Activated CD8-positive, alpha-beta memory T cell treated with anti-CD3 and anti-CD28 coated beads for 48 hours (primary cell): Measurements from ENCODE around the gene PPP2R3B.
"Not testable (repeated sequence)": the region's sequence is repeated elsewhere in the genome, so short reads cannot be mapped to it uniquely, and the experiment has no call there.

Source experiments
- DNase-seq, 3 experiments: peaks; one replicate each; pipeline ENCODE4 v3.0.0-alpha.2; 2020; ENCODE audit warnings: low read depth in 2 of 3, low spot score in 2 of 3

Gene PPP2R3B

GRCh38 chrX:405149-405548 lies 18.4 kb upstream of the PPP2R3B start:
- no peak for DNase-seq

DNA sequence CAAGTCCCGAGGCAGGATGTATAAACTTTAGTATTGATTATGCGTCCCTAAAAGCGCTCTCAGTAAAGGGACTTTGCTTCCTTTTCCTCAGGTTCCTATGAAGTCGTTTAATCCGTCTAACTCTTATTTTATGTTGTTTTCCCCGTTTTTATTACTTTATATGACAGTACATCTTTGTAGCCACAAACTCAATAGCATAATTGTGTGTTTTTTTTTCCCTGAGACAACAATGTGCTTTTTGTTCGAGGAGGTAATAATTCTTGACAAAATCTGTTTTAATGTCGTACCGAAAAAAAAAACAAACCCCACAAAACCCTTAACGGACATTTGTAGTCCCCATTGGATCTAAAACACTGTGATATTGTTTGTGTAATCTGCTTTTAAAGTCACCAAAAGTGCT lies 17.9 kb upstream of the PPP2R3B start:
- no peak for DNase-seq

GRCh38 chrX:402857-403256 lies 16.1 kb upstream of the PPP2R3B start:
- no peak for DNase-seq

DNA sequence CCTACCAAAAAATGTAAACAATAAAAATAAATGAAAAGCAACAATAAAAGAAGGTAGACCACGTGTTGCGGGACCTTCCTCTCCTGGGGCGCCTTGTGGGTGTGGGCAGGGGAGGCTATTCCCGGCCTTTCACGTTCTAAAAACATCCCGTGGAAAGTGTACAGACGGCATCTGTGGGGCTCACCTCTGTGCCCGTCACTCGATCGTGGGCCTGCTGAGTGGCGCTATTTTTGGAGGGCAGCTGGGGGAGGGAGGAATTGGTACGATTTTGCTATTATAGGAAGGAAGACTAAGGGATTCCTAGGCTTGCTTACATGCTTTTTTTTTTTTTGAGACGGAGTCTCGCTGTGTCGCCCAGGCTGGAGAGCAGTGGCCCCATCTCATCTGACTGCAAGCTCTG lies 13.6 kb upstream of the PPP2R3B start:
- no peak for DNase-seq

- no peak for DNase-seq
Observed at GRCh38 chrX:397575-397974, 10.9 kb upstream of the PPP2R3B start.

DNA sequence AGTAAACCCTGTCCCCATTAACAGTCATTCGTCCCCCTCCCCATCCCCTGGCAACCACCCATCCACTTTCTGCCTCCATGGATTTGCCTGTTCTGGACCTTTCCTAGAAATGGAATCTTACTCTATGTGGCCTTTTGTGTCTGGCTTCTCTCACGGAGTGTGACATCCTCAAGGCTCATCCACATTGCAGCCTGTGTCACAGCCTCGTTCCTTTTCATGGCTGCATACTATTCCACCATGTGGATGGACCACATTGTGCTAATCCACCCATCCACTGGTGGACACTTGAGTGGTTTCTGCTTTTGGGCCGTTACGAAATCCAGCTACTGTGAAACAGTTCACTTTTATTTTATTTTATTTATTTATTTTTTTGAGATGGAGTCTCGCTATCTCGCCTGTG lies 8.1 kb upstream of the PPP2R3B start:
- DNase-seq = no peak

DNA sequence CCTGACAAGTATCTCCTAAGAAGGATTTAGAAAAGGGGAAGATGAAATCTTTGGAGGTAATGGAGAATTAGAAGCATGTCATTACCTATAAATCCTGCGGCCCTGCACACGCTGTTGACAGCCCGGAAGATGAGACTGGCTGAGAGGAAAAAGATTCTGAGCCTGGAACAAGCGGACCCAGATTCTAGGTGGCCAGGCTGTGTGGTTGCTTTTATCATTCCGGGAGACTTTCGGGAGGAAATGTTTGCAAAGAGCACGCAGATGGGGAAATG lies 5.8 kb upstream of the PPP2R3B start:
- no peak for DNase-seq

DNA sequence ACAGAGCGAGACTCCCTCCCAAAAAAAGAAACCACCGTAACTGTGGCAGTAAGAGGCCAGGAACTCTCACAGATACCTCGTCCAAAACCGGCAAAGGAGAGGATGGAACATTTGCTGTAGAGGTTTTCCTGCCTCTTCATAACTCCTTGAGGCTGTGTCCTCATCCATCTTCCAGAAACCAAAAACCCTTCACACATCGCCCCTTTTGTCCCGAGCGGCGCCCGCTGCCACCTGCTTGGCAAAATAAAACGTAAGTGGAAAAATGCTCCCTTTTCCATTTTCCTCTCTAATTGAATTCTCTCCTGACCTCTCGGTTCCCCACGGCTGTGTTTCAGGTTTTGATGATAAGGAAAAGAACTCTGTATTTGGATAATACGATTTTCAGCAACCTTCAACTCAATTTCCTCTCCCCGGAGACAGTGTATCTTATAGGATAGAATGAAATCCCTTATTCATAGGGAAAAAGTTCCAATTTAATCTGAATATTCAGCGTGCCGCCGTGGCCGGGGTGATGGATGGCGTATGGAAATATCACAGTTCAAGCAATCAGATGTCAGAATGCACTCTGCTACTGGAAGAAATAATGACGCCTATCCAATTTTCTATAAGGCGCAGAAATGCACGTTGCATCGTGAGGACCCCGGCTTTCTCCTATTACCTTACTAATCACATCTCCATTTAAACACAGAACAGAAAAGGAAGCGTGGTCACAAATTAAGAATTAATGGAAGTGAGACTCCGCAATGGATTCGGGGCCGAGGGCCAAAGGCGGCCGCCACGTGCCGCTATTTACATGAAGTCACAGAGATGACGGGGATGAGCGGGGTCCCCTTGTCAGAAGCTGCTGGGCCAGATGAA lies 5.2 kb upstream of the PPP2R3B start:
- DNase-seq = no peak

- DNase-seq = no peak
Observed at GRCh38 chrX:390459-390858, 3.8 kb upstream of the PPP2R3B start.

DNA sequence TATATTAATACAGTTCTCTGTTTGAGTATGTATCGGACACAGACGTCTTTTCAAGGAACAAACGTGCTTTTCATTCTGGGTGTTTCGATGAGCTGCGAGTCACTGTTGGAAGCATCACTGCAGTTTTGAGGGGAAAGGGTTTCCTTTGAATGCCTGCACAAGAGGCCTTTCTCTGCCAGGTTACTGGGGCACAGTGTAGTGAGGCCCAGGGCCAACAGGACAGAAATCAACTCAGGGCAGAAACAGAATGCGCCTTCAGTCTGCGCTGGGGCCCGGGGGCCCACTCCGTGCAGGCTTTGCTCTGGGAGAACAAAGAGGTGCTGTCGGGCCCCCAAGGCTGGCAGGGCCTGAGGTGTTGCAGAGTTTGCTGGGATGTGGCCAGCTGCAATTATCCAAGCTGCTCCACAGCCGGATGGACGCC lies 2.3 kb upstream of the PPP2R3B start:
- no peak for DNase-seq

- no peak for DNase-seq
Observed at GRCh38 chrX:387729-388128, 1.0 kb upstream of the PPP2R3B start.

GRCh38 chrX:386239-386767 lies 404 bp downstream of the PPP2R3B start:
- DNase-seq = peak in 1 of 3 experiments; percentile 27

DNA sequence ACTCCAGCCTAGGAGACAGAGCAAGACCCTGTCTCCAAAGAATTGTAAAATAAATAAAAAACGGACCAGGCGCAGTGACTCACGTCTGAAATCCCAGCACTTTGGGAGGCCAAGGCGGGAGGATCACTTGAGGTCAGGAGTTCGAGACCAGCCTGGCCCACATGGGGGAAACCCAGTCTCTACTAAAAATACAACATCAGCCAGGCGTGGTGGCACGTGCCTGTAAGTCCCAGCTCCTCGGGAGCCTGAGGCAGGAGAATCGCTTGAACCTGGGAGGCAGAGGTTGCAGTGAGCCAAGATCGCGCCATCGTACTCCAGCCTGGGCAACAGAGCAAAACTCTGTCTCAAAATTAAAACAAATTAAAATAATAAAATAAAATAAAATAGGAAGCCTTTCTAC lies 971 bp downstream of the PPP2R3B start:
- DNase-seq = not testable (repeated sequence)

DNA sequence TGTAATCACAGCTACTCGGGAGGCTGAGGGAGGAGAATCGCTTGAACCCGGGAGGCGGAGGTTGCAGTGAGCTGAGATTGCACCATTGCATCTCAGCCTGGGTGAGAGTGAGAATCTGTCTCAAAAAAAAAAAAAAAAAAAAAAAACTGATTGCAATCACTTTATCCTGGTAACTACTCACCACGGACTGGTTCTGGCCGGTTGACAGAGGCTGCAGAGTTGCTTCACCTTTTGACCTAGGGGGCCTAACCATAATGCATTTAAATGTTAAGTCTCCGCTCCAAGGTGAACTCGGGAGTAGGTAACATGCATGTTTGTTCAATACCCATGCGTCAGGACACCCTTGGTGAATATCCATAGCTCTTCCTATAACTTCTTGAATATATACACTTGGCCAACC lies 1.8 kb downstream of the PPP2R3B start:
- no peak for DNase-seq

GRCh38 chrX:378443-378842 lies 8.3 kb downstream of the PPP2R3B start:
- DNase-seq = no peak

DNA sequence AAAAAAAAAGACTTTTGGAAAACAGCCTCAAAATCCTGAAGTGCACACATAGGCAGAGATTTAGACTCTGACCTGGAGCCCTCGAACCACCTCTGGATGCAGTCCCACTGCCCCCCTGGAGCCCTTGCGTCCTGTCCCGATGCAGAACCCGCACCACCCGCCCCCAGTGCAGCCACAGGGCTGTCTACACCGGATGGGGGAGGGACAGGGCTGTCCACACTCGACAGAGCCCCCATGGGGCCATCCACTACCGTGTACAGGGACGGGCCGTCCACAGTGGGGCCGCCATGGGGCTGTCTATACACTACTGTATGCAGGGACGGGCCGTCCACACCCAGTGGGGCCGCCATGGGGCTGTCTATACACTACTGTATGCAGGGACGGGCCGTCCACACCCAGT lies 10.5 kb downstream of the PPP2R3B start:
- DNase-seq = not testable (repeated sequence)

GRCh38 chrX:375181-376036 lies 11.3 kb downstream of the PPP2R3B start:
- no peak for DNase-seq

DNA sequence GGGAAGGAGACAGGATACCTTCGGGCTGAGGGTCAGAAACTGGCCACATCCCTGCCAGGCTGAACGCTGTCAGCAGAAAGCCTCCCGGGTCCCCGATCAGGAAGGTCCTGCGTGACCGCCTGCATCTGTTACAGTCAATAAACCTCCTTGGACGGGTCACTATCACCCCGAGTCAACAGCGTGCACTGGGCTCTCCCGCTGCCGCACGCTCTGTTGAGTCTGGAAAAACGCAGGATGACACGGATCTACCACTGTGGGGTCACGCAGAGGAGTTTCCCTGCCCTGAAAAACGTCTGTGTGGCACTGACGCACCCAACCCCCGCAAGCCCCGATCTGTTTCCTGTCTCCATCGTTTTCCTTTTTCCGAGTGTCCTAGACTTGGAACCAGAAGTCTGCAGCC lies 12.1 kb downstream of the PPP2R3B start:
- DNase-seq = no peak

GRCh38 chrX:373641-374471 lies 12.9 kb downstream of the PPP2R3B start:
- DNase-seq = peak in 2 of 3 experiments; percentile 20 to 22

- DNase-seq = no peak
Observed at GRCh38 chrX:372856-373640, 13.7 kb downstream of the PPP2R3B start.

DNA sequence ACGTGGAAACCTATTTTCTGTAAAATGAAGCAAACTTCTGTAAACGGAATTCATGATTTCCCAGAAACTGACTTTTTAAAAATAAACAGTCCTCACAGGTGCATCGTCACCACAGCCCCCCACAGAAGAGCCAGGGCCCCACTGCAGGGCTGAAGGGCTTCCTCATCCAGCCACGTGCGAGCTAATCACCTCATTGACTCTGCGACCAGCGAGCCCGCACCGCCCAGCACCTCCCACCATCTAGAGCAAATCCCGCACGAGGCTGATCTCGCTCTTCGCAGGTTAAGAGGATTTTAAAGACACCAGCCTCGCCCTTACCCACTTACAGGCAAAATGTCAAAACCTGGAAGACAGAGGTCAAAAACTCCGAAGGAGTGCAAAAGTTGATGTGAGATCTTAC lies 14.8 kb downstream of the PPP2R3B start:
- no peak for DNase-seq
